Bronchial epithelial cell (primary cell): Measurements from ENCODE around the gene RELB. TPM values are rescaled to one million over a fixed set of nuclear protein-coding genes. Genes with fewer than 3 reads are reported as not detected.

ENCODE experiments used
- DNase-seq: peaks from one replicate; pipeline ENCODE4 v3.0.0-alpha.2; 2010; ENCODE audit warnings: low read depth
- FAIRE-seq: peaks from 2 replicates; lab custom pipeline; 2011; peaks lifted over from hg19 to GRCh38; lab: Jason Lieb, UNC
- H3K27me3 ChIP-seq: 2 replicates; pipeline ENCODE4 v1.5.1; 2011; ENCODE audit warnings: low read length; ENCODE audit not compliant: control insufficient read depth, insufficient read depth
- H3K36me3 ChIP-seq: 2 replicates; pipeline ENCODE4 v1.5.1; 2011; ENCODE audit warnings: low read length; ENCODE audit not compliant: control insufficient read depth, insufficient read depth
- H3K4me3 ChIP-seq: 2 replicates; pipeline ENCODE4 v1.5.1; 2011; ENCODE audit warnings: mild to moderate bottlenecking, low read depth, low read length, control low read depth
- CTCF ChIP-seq: IDR thresholded peaks from 2 replicates; pipeline ENCODE4 v1.5.1; 2011; ENCODE audit warnings: mild to moderate bottlenecking, moderate library complexity, low read length, control low read depth, inconsistent platforms; ENCODE audit not compliant: insufficient read depth, severe bottlenecking
- total RNA-seq: library from RNA; depleted of rRNA; stranded (reverse); fragments of >200 nt; gene quantifications from 2 replicates; pipeline ENCODE4 v1.2.1, GENCODE V29; 2014

RELB gene
- total RNA-seq, 1 donor from 2014 or later, result 2.1 TPM

- FAIRE-seq (no peak), DNase-seq (no peak)
- Histone ChIP-seq H3K27me3 (no peaks in the 10 kb centered on the region), H3K4me3 (no peak overlapping the region), H3K36me3 (peaks cover 9% of the 10 kb centered on the region)
- TF ChIP-seq CTCF, result no peak
Measured at GRCh38 chr19:44957526-44957925, 43.7 kb upstream of the RELB start.

- FAIRE-seq, result no peak
- TF ChIP-seq CTCF, result no peak
- Histone ChIP-seq H3K36me3 (peaks cover 10% of the 10 kb centered on the region), H3K27me3 (no peaks in the 10 kb centered on the region), H3K4me3 (no peak overlapping the region)
- no peak for DNase-seq
Measured at GRCh38 chr19:44958090-44958489, 43.2 kb upstream of the RELB start.

- FAIRE-seq (no peak), DNase-seq (no peak)
- no peak for TF ChIP-seq CTCF
- no peak overlapping the region for H3K4me3 ChIP-seq
- H3K27me3 ChIP-seq, result no peaks in the 10 kb centered on the region
- H3K36me3 ChIP-seq, result peaks cover 12% of the 10 kb centered on the region
Measured at GRCh38 chr19:44959691-44960090, 41.6 kb upstream of the RELB start.

GRCh38 chr19:44960906-44961728 is 40.1 kb upstream of the RELB start:
- Histone ChIP-seq H3K36me3 (peaks cover 13% of the 10 kb centered on the region), H3K4me3 (no peak overlapping the region), H3K27me3 (no peaks in the 10 kb centered on the region)
- DNase-seq (no peak), FAIRE-seq (peak; percentile 52)
- TF ChIP-seq CTCF, result no peak

- Histone ChIP-seq H3K27me3 (no peaks in the 10 kb centered on the region), H3K4me3 (no peak overlapping the region), H3K36me3 (peaks cover 13% of the 10 kb centered on the region)
- DNase-seq, result no peak
- no peak for FAIRE-seq
- no peak for TF ChIP-seq CTCF
Measured at GRCh38 chr19:44961821-44962220, 39.4 kb upstream of the RELB start.
